Small intestine (tissue), 7 donors: Measurements from ENCODE around the gene CLIP2. TPM values are rescaled to one million over a fixed set of nuclear protein-coding genes. Genes with fewer than 3 reads are reported as not detected.
"Not testable (repeated sequence)": the region's sequence is repeated elsewhere in the genome, so short reads cannot be mapped to it uniquely, and the experiment has no call there.

Source experiments
- DNase-seq, 2 donors: peaks; one replicate each; pipeline versions ENCODE4 v3.0.0 to v3.0.0-alpha.2; 2013
- FAIRE-seq: peaks from 2 replicates; lab custom pipeline; 2012; peaks lifted over from hg19 to GRCh38; lab: Jason Lieb, UNC
- H3K27ac ChIP-seq, 3 donors: one replicate each; pipeline ENCODE4 v1.5.1; 2013; ENCODE audit warnings: low read length in 2 of 3, mild to moderate bottlenecking in 2 of 3, control low read depth in 1 of 3, inconsistent platforms in 1 of 3, low read depth in 1 of 3, moderate library complexity in 1 of 3
- H3K27me3 ChIP-seq, 3 donors: one replicate each; pipeline ENCODE4 v1.6.1; 2013; ENCODE audit warnings: low read length in 3 of 3, inconsistent platforms in 1 of 3; ENCODE audit not compliant: control insufficient read depth in 3 of 3, insufficient read depth in 3 of 3
- H3K36me3 ChIP-seq, 3 donors: one replicate each; pipeline ENCODE4 v1.6.1; 2013; ENCODE audit warnings: low read length in 3 of 3, inconsistent platforms in 1 of 3, low read depth in 1 of 3, mild to moderate bottlenecking in 1 of 3, moderate library complexity in 1 of 3; ENCODE audit not compliant: control insufficient read depth in 3 of 3, insufficient read depth in 2 of 3
- H3K4me1 ChIP-seq, 3 donors: one replicate each; pipeline ENCODE4 v1.6.1; 2013; ENCODE audit warnings: low read length in 2 of 3, inconsistent platforms in 1 of 3, low read depth in 1 of 3, mild to moderate bottlenecking in 1 of 3, moderate library complexity in 1 of 3; ENCODE audit not compliant: control insufficient read depth in 3 of 3, insufficient read depth in 2 of 3
- H3K4me3 ChIP-seq, 3 donors: one replicate each; pipeline ENCODE4 v1.5.1; 2013; ENCODE audit warnings: low read length in 3 of 3, control low read depth in 1 of 3, inconsistent platforms in 1 of 3, low read depth in 1 of 3, mild to moderate bottlenecking in 1 of 3, moderate library complexity in 1 of 3
- H3K9me3 ChIP-seq, 2 donors: one replicate each; pipeline ENCODE4 v1.6.1; 2013; ENCODE audit warnings: low read depth in 1 of 2, low read length in 1 of 2; ENCODE audit not compliant: control insufficient read depth in 2 of 2, insufficient read depth in 1 of 2
- WGBS, 3 donors: extraction: QIAGEN DNeasy Blood & Tissue Kit; methylation state at CpG; one replicate each; pipeline ENCODE4 v1.1.7; 2013; 5-methylcytosine and 5-hydroxymethylcytosine counted together
- polyA plus RNA-seq, 4 donors: library from polyadenylated mRNA; stranded (reverse) in 3 of 4; unstranded in 1 of 4; fragments of 200-250 nt in 3 of 4; fragments of 120-200 nt in 1 of 4; gene quantifications; one replicate each; pipeline versions ENCODE4 v1.2.1 to v1.2.3, GENCODE V29; 2013
- donor health status: healthy with polysubstance abuse.
- donor health status: control.
- donor health status: control.
- donor health status: Bipolar disorder and iron deficiency.
- donor health status: healthy.

CLIP2 gene
- polyA plus RNA-seq, 4 donors: 11.3 to 25.9 (median 16.4) TPM

DNA sequence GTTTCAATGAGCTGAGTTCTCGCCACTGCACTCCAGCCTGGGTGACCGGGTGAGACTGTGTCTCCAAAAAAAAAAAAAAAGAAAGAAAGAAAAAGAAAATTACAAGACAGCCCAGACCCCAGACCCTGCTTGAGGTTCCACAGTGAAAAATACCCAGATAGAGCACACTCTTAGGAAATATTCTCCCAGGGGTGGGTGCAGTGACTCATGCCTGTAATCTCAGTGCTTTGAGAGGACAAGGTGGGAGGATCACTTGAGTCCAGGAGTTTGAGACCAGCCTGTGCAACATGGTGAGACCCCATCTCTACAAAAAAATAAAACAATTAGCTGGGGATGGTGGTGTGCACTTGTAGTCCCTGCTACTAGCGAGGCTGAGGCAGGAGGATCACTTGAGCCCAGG is 123.4 kb downstream of the CLIP2 start:
- no peaks in the 10 kb centered on the region for H3K27me3 ChIP-seq
- DNase-seq: no peak
- no peak overlapping the region for H3K4me3 ChIP-seq
- no peaks in the 10 kb centered on the region for H3K9me3 ChIP-seq
- FAIRE-seq: no peak
- H3K36me3 ChIP-seq: no peaks in the 10 kb centered on the region
- no peak overlapping the region for H3K27ac ChIP-seq
- 72 to 84% (median 75%) methylated on average over 3 of the region's 3 CpGs for WGBS, 3 donors
- peaks cover 0 to 2% (median 0%) of the 10 kb centered on the region in 3 donors for H3K4me1 ChIP-seq

DNA sequence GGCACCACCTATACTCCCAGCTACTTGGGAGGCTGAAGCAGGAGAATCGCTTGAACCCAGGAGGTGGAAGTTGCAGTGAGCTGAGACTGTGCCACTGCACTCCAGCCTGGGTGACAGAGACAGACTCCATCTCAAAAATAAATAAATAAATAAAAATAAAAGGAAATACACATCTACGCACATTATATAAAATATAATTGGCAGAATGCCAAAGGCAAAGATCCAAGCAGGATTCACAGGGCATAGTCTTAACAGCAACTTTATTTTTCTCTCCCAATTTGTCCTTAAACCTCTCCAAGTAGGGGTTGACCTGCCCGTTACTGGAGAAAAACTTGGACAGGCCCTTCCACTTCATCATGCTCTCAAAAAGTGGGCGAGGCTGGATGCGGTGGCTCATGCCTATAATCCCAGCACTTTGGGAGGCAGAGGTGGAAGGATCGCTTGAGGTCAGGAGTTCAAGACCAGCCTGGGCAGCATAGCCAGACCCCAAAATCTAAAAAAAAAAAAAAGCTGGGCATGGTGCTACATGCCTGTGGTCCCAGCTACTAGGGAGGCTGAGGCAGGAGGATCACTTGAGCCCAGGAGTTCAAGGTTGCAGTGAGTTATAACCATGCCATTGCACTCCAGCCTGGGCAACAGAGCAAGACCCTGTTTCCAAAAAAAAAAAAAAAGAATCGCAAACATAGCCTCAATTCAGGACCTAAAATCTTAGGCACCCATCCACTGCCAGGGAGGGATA is 125.6 kb downstream of the CLIP2 start:
- WGBS, 3 donors: no CpG with 5 or more reads among the region's 7 CpGs
- FAIRE-seq, H3K27me3 ChIP-seq, H3K36me3 ChIP-seq, H3K4me3 ChIP-seq, H3K4me1 ChIP-seq, DNase-seq, H3K9me3 ChIP-seq, H3K27ac ChIP-seq: not testable (repeated sequence)

DNA sequence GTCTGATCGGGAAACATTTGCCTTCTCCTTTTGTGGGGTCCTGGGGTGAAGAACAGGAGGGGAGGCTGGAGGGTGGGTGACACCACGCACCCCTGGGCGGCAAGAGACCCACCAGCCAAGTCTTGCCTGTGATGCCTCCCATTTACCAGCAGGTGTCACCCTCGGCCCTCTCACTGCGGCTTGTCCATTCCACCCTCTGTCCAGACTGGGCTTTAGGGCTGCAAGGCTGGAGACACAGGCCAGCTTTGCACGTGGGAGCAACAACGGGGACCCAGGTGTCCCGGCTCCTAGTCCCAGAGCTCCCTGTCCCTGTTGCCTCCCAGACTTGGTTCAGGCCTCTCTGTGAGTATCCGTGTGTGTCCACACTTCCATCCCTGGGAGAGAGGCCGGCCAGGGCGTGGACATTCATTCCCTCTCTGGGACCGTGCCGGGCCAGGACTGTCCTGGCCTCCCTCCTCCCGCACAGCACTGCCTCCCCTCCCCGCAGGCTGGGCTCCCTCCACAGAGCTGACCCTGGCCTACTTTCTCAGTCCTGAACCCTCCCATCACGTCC is 128.3 kb downstream of the CLIP2 start:
- 24 to 30% (median 26%) methylated on average over 14 to 16 of the region's 16 CpGs for WGBS, 3 donors
- FAIRE-seq: no peak
- DNase-seq: peak; percentile 60 to 65
- Histone ChIP-seq H3K27ac (no peak overlapping the region), H3K27me3 (no peaks in the 10 kb centered on the region), H3K4me1 (peaks cover 0 to 3% (median 0%) of the 10 kb centered on the region in 3 donors), H3K36me3 (no peaks in the 10 kb centered on the region), H3K9me3 (no peaks in the 10 kb centered on the region), H3K4me3 (no peak overlapping the region)

DNA sequence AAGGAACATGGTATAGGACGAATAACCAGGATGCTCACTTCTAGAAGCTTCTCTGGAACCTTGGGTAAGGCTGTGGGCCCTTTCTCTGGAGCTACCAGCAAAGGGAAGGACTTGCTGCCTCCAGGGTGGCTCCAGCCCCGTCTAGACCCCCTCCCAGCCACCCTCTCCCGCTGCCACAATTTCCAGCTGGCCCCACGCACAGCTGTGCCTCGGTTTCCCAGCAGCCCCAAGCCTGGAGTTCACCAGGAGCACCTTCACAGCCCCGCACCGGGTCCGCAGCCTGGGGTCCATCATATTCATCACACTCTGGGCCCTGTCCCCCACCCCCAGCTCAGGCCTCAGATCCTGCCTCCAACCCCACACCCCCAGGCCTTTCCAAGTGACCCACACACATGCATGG is 128.9 kb downstream of the CLIP2 start:
- Histone ChIP-seq H3K27me3 (no peaks in the 10 kb centered on the region), H3K27ac (no peak overlapping the region), H3K36me3 (no peaks in the 10 kb centered on the region), H3K9me3 (no peaks in the 10 kb centered on the region), H3K4me1 (peaks cover 0 to 3% (median 0%) of the 10 kb centered on the region in 3 donors), H3K4me3 (no peak overlapping the region)
- 70 to 79% (median 77%) methylated on average over 8 of the region's 8 CpGs for WGBS, 3 donors
- FAIRE-seq (no peak), DNase-seq (no peak)

DNA sequence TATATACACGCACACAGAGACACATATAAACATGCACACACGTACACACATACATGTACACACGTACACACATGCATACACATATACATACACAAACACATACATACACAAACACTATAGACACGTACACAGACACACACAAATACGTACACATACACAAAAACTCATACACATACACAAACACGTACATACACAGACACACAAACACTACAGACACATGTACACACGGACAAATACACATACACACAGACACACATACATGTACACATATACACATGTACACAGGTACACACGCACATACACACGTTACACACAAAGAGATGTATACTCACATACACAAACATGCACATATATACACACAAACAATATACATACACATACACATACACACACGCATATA is 129.3 kb downstream of the CLIP2 start:
- no peaks in the 10 kb centered on the region for H3K36me3 ChIP-seq
- H3K27ac ChIP-seq: no peak overlapping the region
- H3K4me3 ChIP-seq: no peak overlapping the region
- H3K27me3 ChIP-seq: no peaks in the 10 kb centered on the region
- 82 to 86% (median 82%) methylated on average over 10 of the region's 10 CpGs for WGBS, 3 donors
- no peak for FAIRE-seq
- H3K9me3 ChIP-seq: no peaks in the 10 kb centered on the region
- no peak for DNase-seq
- H3K4me1 ChIP-seq: peaks cover 0 to 3% (median 0%) of the 10 kb centered on the region in 3 donors

DNA sequence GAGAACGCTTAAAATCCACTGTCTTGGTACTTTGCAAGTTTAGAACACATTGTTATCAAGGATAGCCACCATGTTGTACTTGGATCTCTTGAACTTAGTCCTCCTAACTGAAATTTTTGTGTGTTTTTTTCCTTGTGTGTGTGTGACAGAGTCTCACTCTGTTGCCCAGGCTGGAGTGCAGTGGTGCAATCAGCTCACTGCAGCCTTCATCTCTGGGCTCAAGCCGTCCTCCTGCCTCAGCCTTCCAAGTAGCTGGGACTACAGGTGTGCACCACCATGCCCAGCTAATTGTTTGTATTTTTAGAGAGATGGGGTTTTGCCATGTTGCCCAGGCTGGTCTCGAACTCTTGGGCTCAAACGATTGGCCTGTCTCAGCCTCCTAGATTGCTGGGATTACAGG is 130.0 kb downstream of the CLIP2 start:
- H3K27ac ChIP-seq, H3K36me3 ChIP-seq, H3K4me3 ChIP-seq, H3K27me3 ChIP-seq, H3K9me3 ChIP-seq, DNase-seq, FAIRE-seq, H3K4me1 ChIP-seq: not testable (repeated sequence)
- 33 to 52% (median 38%) methylated on average over 4 of the region's 4 CpGs for WGBS, 3 donors

DNA sequence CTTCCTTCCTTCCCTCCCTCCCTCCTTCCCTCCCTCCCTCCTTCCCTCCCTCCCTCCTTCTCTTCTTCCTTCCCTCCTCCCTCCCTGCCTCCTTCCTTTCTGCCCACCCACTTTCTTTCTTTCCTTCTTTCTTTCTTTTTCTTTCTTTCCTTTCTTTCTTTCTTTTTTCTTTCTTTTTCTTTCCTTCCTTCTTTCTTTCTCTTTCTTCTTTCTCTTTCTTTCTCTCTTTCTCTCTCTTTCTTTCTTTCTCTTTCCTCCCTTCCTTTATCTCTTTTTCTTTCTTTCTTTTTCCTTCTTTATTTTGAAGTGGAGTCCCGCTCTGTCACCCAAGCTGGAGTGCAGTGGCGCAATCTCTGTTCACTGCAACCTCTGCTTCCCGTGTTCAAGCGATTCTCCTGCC is 130.8 kb downstream of the CLIP2 start:
- H3K9me3 ChIP-seq: no peaks in the 10 kb centered on the region
- WGBS, 3 donors: 89 to 97% (median 92%) methylated on average over 4 of the region's 4 CpGs
- no peak for FAIRE-seq
- no peak overlapping the region for H3K4me3 ChIP-seq
- H3K4me1 ChIP-seq: peaks cover 0 to 3% (median 0%) of the 10 kb centered on the region in 3 donors
- H3K27ac ChIP-seq: no peak overlapping the region
- no peaks in the 10 kb centered on the region for H3K36me3 ChIP-seq
- no peak for DNase-seq
- H3K27me3 ChIP-seq: no peaks in the 10 kb centered on the region

DNA sequence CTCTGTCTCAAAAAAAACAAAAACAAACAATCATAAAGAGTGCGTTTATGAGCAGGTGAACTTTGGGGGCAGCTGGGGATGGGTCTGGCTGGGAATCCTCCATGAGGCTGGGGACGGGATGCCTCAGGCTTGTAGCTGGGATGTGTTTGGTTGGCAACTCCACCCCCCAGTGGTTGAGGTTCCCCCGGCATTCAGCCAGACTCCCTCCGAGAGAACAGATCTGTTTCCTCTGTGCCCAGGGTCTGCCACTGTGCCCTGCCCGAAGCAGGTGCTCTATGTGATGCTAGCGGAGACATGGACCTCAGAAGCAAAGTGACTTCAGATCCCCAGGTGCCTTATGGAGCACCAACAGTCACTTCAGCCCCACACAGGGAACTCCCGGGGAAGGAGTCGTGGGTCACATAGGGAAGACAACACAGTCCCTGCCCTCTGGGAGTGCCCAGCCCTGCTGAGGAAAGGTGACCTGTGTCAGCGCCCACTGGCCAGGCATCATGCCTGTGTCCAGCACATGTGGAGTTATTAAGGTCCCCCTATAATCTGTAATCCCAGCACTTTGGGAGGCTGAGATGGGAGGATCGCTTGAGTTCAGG is 135.2 kb downstream of the CLIP2 start:
- Histone ChIP-seq H3K4me1 (no peaks in the 10 kb centered on the region), H3K4me3 (no peak overlapping the region), H3K27ac (no peak overlapping the region), H3K27me3 (no peaks in the 10 kb centered on the region), H3K9me3 (no peaks in the 10 kb centered on the region), H3K36me3 (no peaks in the 10 kb centered on the region)
- 67 to 83% (median 80%) methylated on average over 10 of the region's 10 CpGs for WGBS, 3 donors
- no peak for DNase-seq
- FAIRE-seq: no peak
